Hematopoietic multipotent progenitor cell treated with erythropoietin and hydrocortisone succinate and interleukin-3 and kit ligand, for 4 days (in vitro differentiated cells): Measurements from ENCODE around the gene ZYG11A.

Experiments
- DNase-seq: peaks from one replicate; pipeline ENCODE4 v3.0.0-alpha.2; 2015

Gene ZYG11A

GRCh38 chr1:52880206-52880605, 37.6 kb downstream of the ZYG11A start:
- DNase-seq, result no peak

GRCh38 chr1:52887483-52887882, 44.9 kb downstream of the ZYG11A start:
- DNase-seq, result no peak

DNA sequence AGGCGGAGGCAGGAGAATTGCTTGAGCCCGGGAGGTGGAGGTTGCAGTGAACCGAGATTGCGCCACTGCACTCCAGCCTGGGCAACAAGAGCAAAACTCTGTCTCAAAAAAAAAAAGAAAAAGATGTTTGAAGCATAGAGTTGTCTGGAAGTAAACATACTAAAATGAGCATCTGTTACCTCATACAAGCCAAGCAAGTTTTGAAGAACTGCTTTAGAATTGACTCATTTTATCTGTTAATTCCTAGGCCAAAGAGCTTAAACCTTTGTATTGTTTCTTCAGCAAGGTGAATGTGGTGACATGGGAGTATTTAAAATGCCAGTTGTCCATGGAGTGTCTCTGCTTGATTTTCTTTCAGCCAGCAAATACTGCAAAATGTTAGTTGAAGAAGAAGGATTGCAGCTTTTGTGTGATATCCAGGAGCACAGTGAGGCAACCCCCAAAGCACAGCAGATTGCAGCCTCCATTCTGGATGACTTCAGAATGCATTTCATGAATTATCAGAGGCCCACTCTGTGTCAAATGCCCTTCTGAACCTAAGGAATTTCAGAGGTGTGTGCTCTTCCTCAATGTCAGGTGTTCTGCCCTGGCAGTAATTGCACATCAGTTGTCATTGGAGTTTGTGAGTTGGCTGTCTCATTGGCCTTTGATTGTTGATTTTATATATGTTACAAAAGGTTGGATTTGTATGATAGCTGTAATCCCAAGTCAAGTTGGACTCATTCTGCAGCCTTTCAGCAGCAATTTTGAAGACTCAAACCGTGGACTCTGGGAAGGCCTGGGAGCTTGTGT, 50.1 kb downstream of the ZYG11A start:
- DNase-seq, result no peak

DNA sequence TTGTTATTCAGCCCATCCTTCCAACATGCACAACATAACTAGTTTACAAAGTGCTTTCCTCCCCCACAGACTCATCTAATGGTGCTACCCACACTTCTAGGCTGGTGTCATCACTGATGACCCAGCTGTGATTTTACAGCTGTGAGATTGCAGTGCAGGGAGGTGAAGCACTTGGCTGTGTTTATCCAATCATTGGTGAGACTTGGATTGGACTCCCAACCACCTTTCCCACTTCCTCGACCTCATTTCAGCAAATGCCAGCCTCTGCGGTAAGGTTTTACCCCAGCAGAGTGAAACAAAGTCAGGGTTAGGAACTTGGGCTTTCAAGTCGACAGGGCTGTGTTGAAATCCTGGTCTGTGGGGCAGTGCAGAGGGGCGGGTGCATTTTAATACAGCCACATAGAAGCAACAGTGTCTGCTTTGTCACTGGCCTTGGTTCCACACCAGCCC, 56.9 kb downstream of the ZYG11A start:
- DNase-seq, result no peak

DNA sequence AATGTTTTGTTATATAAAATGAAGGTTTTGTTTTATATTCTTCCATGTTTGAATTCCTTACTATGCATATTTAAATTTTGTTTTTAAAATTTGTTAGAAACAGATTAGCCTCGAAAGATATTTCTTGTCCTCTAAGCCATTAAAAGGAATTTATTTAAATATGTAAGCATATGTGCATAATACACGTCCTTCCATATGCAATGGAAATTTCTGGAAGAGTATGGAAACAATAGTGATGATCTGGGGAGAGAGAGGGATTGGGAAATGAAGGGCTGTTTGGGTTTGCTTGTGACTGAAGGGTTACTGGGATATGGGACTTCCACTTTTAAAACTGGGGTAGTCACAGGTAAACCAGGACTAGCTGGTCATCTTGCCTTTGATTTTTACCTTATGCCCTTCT, 57.8 kb downstream of the ZYG11A start:
- DNase-seq, result no peak

- DNase-seq, result no peak
These were observed 58.8 kb downstream of the ZYG11A start for GRCh38 chr1:52901384-52901783.

DNA sequence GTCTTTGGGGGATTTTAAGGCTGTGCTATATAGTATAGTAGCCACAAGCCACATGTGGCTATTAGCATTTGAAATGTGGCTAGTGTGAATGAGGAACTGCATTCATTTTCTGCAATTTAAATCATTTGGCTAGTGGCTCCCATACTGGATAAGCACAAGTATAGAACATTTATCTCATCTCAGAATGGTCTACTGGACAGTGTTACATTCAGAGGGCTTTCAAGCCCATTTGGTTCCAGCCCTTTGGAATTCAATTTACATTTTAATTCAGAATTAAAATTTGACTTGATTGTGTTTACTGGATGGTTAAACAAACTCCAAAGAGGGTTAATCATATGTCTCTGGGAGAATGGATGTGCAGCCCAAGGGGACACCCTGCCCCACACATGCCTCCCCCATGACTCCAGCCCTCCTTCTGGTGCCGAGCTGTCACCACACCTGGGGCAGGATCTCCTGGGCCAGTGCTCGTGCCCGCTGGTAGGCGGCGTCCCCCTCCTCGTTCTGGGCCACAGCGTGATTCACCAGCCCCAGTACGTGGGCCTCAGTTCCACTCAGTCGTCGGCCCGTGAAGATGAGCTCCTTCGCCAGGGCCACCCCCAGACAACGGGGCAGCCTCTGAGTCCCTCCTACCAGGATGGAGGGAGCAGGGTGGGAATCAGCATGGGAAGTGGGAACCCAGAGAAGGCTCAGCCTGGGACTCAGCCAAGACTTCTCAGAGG, 61.8 kb downstream of the ZYG11A start:
- no peak for DNase-seq

DNA sequence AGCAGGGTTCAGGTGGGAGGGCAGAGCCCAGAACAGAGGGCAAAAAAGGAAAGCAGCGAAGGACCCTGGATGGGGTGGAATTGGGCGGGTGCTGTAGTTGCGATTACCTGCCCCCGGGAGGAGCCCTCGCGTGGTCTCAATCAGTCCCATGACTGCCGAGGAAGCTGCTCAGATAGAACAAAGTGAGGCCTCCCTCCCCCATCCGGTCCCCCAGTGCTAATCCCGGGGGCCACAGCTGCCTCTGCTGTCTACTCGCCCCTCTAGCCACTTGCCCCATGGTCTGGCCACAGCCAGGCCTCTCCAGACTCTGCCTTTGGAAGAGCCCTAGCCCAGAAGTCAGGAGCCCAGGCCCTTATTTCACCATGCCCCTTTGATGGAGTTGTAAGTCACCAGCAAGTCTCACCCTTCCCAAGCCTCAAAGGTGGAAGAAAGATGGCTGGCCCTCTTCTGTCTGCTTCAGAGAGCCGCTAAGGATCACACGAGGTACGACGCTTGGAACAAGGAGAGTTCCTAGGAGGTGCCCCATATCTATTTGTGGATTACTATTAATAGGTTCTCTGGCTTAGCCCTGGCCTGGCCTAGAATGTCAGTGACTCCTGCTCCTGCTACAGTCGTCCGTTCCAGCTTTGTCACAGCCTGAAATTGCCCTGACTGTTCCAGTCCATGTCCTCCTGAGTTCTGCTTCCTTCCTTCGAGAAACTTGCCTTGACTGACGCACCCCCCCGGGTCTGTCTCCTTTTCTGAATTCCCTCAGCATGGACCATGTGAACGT, 62.6 kb downstream of the ZYG11A start:
- DNase-seq, result peak; percentile 71

DNA sequence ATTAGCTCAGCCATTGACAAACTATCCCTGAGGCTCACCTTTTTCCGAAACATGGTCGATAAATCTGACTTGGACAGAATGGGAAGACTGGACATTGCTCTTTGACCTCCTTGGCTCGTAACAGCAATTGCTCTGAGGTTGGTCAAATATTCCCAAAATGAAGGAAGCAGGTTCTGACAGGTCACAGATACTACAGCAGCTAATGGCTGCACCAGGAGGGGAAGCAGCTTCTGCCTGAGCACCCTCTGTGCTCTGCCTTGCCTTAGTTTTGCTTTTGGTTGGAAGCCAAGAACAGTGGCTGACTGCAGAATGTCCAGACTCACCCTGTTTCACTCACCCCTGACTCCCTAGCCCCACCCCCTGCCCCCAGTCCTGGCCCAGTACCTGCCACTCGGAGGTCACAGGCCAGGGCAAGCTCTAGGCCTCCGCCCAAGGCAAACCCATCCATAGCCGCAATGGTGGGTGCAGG, 63.6 kb downstream of the ZYG11A start:
- DNase-seq, result no peak

DNA sequence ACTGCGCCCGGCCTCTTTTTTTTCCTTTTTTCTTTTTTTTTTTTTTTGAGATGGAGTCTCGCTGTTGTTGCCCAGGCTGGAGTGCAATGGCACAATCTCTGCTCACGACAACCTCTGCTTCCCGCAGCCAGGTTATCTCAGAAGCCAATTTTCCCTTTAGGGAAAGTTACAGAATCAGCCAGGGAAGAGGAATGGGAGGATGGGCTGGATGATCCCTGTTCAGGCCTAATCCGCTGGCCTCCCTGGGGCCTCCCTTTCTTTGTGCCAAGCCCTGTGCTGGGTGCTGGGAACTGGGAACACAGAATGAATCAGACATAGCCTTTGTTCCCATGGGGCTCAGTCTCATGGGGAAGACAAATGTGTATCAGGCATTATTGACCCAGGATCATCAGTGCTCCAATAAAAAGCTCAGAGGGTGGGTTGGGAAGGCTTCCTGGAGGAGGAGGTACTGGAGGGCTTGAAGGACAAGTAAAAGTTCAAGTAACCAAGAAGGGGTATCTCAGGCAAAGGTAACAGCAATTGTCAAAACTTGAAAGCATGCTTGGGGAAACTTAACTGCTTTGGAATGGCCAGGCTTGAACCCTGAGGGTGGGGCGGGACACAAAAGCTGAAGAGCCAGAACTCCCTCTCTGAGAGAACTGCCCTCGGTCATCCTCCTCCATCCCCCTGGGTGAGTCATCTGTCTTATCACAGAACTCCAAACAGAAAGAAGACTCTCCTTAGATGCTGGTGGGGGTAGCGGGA, 64.7 kb downstream of the ZYG11A start:
- no peak for DNase-seq

DNA sequence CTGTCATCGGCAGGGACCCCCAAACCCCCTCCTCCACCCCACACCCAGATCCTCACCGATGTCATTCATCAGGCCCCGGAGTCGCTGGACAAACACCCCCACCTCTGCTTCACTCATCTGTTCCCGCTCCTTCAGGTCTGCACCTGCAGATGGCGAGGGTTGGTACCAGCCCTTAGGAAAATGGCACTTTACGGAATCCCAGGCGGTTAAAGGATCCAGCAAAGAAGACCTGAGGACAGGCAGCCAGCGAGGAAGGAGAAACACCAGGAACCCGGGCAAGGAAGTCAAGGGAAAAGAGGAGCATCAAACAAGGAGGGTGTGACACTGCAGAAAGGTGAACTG, 65.2 kb downstream of the ZYG11A start:
- DNase-seq, result no peak

- no peak for DNase-seq
These were observed 69.0 kb downstream of the ZYG11A start for GRCh38 chr1:52911541-52911940.

DNA sequence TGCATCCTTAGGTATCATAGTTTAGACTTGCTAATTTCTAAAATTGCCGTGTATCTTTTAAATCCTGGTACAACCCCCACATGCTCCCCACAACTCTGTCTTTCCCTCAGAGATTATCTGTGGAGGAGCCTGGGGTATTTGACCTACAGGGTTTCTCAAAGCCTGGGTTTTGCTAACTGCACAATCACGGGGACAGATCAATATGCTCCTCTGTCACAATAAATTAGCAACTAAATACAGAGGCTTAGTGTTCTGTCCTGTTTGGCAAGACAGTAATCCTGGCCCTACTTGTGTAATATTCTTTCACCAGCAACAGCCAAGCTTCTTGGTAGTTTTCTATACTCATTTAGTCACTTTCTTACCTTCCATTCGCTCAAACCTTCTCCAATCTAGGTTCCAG, 70.5 kb downstream of the ZYG11A start:
- no peak for DNase-seq

GRCh38 chr1:52913537-52913936, 71.0 kb downstream of the ZYG11A start:
- peak; percentile 36 for DNase-seq

- DNase-seq, result no peak
These were observed 71.9 kb downstream of the ZYG11A start for GRCh38 chr1:52914463-52914862.

DNA sequence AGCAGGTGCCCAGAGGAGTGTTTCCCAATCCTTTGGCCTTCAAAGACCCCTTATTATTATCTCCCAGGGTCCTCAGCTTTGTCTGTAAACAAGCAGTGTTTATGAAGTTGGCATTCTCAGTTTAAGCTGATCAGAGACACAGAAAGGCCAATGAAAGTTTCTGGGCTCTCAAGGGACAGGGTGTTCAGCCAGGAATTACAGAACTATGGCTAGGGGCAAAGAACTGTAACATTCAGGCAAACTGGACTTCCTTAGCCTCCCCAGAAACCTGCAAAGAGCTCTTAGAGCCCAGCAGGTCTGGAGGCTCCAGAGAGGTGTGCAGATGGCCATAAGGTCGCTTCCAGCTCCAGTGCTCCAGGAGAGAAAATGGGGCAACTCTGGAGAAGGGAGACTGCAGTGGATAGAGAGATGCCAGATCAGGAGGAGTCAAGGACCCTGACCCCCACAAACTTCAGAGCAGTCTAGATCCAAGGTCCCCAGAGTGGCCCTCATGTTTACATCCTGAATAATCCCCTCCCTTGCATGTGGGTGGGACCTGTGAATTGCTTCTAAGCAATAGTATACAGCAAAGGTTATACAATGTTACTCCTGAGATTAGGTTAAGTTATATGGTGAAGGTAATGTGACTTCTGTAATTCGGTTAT, 72.8 kb downstream of the ZYG11A start:
- no peak for DNase-seq

DNA sequence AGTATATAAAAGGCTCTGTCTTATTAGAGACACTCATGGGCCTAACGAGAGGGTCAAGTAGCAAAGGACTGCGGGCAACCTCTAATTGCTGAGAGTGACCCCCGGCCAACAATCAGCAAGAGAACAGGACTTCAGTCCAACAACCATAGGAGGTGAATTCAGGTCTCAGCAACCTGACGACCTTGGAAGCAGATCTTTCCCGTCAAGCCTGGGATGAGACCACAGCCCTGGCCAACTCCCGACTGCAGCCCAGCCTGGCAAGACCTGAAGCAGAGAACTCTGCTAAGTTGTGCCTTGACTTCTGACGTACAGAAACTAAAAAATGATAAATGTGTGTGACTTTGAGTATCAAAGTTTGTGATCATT, 73.3 kb downstream of the ZYG11A start:
- no peak for DNase-seq

GRCh38 chr1:52916241-52916975, 73.8 kb downstream of the ZYG11A start:
- no peak for DNase-seq

- DNase-seq, result no peak
These were observed 74.6 kb downstream of the ZYG11A start for GRCh38 chr1:52917156-52917555.

DNA sequence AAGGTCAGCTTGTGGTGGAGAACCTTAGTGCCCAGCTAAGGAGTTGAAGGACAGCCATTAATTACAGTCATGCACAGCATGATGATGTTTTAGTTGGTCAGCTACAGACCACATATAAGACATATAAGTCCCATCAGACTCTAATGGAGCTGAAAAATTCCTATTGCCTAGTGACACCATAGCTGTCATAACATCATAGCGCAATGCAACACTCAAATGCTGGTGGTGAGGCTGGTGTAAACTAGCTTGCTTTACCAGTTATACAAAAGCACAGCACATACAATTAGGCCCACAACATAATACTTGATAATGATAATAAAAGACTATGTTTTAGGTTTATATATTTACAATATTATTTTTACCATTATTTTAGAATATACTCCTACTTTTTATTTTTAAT, 75.0 kb downstream of the ZYG11A start:
- DNase-seq, result no peak

GRCh38 chr1:52918201-52918600, 75.6 kb downstream of the ZYG11A start:
- DNase-seq, result no peak
